Smooth muscle cell (in vitro differentiated cells): Measurements from ENCODE around the gene VIPR2. TPM values are rescaled to one million over a fixed set of nuclear protein-coding genes. Genes with fewer than 3 reads are reported as not detected.
"Not testable (repeated sequence)": the region's sequence is repeated elsewhere in the genome, so short reads cannot be mapped to it uniquely, and the experiment has no call there.

Source experiments
- DNase-seq: peaks from one replicate; lab custom pipeline; 2025; ENCODE audit not compliant: unreplicated experiment; lab: John Stamatoyannopoulos, UW
- H2AFZ ChIP-seq: fragments of 200-600 bp; sonication (generic); 2 replicates; pipeline ENCODE4 v1.6.0; 2016; ENCODE audit warnings: antibody characterized with exemption, low read depth, mild to moderate bottlenecking
- H3F3A ChIP-seq: fragments of 200-600 bp; sonication (generic); 2 replicates; pipeline ENCODE4 v1.6.0; 2017; ENCODE audit warnings: antibody characterized with exemption, low read depth
- H3K27ac ChIP-seq: fragments of 200-600 bp; sonication (generic); 2 replicates; pipeline ENCODE4 v1.5.1; 2016; ENCODE audit warnings: low read depth, mild to moderate bottlenecking
- H3K27me3 ChIP-seq: fragments of 200-600 bp; sonication (generic); 2 replicates; pipeline ENCODE4 v1.6.1; 2016; ENCODE audit warnings: low read depth, mild to moderate bottlenecking
- H3K36me3 ChIP-seq: fragments of 200-600 bp; sonication (generic); 2 replicates; pipeline ENCODE4 v1.5.1; 2016; ENCODE audit warnings: low read depth
- H3K4me1 ChIP-seq: fragments of 200-600 bp; sonication (generic); 2 replicates; pipeline ENCODE4 v1.5.1; 2016; ENCODE audit warnings: low read depth
- H3K4me2 ChIP-seq: fragments of 200-600 bp; sonication (generic); 2 replicates; pipeline ENCODE4 v1.6.0; 2016; ENCODE audit warnings: mild to moderate bottlenecking
- H3K4me3 ChIP-seq: fragments of 200-600 bp; sonication (generic); 2 replicates; pipeline ENCODE4 v1.5.1; 2016; ENCODE audit warnings: mild to moderate bottlenecking
- H3K79me2 ChIP-seq: fragments of 200-600 bp; sonication (generic); 2 replicates; pipeline ENCODE4 v1.6.0; 2016; ENCODE audit warnings: low read depth, mild to moderate bottlenecking
- H3K9ac ChIP-seq: fragments of 200-600 bp; sonication (generic); 2 replicates; pipeline ENCODE4 v1.6.0; 2016; ENCODE audit warnings: low read depth
- H3K9me3 ChIP-seq: fragments of 200-600 bp; sonication (generic); replicated peaks from 2 replicates; pipeline ENCODE4 v1.5.1; 2016; ENCODE audit warnings: low read depth
- H4K20me1 ChIP-seq: fragments of 200-600 bp; sonication (generic); 2 replicates; pipeline ENCODE4 v1.6.0; 2016; ENCODE audit warnings: low read depth
- WGBS: methylation state at CpG from one replicate; pipeline ENCODE4 v1.1.7; 2016; ENCODE audit warnings: low lambda C conversion rate; 5-methylcytosine and 5-hydroxymethylcytosine counted together
- polyA plus RNA-seq: library from polyadenylated mRNA; unstranded; fragments of >200 nt; fragmentation: Nextera tagmentation; extraction: Ambion mirVana; gene quantifications from 2 replicates; pipeline ENCODE4 v1.2.1, GENCODE V29; 2016
- total RNA-seq: library from RNA; depleted of rRNA; stranded (reverse); fragments of >200 nt; gene quantifications from 2 replicates; pipeline ENCODE4 v1.2.3, GENCODE V29; 2014
- TF ChIP-seq, protein P1 (sequence below): fragments of 200-600 bp; sonication (generic); IDR thresholded peaks from 2 replicates; pipeline ENCODE4 v1.5.1; 2017; ENCODE audit warnings: borderline replicate concordance, mild to moderate bottlenecking, antibody characterized with exemption; ENCODE audit not compliant: insufficient read depth, poor library complexity, severe bottlenecking

The VIPR2 gene
- total and polyA plus RNA-seq, 2 experiments from 2014 or later = not detected

DNA sequence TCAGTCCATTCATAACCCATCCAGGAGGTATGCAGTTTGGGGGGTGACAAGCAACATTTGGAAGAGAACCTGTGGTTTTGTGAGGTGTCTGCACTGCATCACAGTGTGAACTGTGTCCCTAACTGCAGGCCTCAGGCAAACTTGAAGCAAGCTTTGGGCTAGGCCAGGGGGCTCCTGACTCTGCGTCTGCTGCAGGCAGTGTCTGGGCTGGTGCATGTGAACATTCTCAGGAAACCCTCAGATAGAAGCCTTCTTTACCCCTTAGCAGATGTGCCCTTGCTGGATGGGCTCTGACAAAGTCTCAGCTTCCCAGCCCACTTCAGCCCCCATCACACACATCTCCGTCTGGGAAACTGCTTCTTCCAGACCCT lies 61.0 kb downstream of the VIPR2 start:
- H3K27ac ChIP-seq = no peak overlapping the region
- TF ChIP-seq, protein P1, sequence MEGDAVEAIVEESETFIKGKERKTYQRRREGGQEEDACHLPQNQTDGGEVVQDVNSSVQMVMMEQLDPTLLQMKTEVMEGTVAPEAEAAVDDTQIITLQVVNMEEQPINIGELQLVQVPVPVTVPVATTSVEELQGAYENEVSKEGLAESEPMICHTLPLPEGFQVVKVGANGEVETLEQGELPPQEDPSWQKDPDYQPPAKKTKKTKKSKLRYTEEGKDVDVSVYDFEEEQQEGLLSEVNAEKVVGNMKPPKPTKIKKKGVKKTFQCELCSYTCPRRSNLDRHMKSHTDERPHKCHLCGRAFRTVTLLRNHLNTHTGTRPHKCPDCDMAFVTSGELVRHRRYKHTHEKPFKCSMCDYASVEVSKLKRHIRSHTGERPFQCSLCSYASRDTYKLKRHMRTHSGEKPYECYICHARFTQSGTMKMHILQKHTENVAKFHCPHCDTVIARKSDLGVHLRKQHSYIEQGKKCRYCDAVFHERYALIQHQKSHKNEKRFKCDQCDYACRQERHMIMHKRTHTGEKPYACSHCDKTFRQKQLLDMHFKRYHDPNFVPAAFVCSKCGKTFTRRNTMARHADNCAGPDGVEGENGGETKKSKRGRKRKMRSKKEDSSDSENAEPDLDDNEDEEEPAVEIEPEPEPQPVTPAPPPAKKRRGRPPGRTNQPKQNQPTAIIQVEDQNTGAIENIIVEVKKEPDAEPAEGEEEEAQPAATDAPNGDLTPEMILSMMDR = no peak
- H3K4me2 ChIP-seq = no peak overlapping the region
- H4K20me1 ChIP-seq = no peaks in the 10 kb centered on the region
- no peaks in the 10 kb centered on the region for H3K4me1 ChIP-seq
- H3K4me3 ChIP-seq = no peak overlapping the region
- H3K9ac ChIP-seq = no peak overlapping the region
- no peaks in the 10 kb centered on the region for H3K36me3 ChIP-seq
- H3K9me3 ChIP-seq = no peaks in the 10 kb centered on the region
- no peaks in the 10 kb centered on the region for H3K27me3 ChIP-seq
- no peaks in the 10 kb centered on the region for H3K79me2 ChIP-seq
- WGBS = 90% methylated on average over 2 of the region's 2 CpGs
- no peak overlapping the region for H2AFZ ChIP-seq
- no peak for DNase-seq
- H3F3A ChIP-seq = no peaks in the 10 kb centered on the region

DNA sequence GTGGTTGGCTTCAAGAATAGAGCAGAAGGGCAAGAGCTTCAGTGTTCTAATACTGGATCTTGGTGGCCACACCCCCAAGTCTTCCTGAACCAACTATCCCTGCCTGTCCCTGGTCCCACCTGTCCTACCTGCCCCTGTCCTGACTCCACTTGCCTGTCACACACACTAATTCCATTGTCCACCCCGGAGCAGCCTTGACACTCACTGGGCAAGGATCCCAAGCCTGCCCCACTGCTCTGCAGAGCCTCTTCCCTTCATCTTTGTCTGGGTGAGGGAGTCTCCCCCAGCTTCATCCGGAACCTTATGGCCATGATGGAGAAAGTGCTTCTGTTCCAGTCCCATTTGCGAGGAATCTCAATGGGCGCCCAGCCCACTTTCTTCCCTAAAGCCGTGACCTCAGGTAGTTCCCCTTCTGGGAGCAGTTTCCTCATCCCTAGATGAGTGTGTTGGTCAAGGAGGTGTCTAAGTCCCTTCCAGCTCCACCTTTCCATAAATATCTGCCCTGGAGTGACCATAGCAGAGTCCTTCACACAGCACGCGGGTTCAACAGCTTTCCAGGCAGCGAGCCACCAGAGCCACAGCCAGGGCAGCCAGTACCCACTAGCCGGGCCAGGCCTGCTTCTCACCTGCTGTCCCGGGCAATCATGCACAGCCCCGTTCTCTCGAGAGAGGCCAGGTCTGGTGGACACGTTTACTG lies 61.5 kb downstream of the VIPR2 start:
- Histone ChIP-seq H3K27ac (no peak overlapping the region), H3K9ac (no peak overlapping the region), H3K4me1 (no peaks in the 10 kb centered on the region), H2AFZ (no peak overlapping the region), H4K20me1 (no peaks in the 10 kb centered on the region), H3K4me3 (no peak overlapping the region), H3K36me3 (no peaks in the 10 kb centered on the region), H3K79me2 (no peaks in the 10 kb centered on the region), H3K4me2 (no peak overlapping the region), H3K9me3 (no peaks in the 10 kb centered on the region), H3K27me3 (no peaks in the 10 kb centered on the region), H3F3A (no peaks in the 10 kb centered on the region)
- 93% methylated on average over 13 of the region's 13 CpGs for WGBS
- TF ChIP-seq, protein P1 = no peak
- no peak for DNase-seq

DNA sequence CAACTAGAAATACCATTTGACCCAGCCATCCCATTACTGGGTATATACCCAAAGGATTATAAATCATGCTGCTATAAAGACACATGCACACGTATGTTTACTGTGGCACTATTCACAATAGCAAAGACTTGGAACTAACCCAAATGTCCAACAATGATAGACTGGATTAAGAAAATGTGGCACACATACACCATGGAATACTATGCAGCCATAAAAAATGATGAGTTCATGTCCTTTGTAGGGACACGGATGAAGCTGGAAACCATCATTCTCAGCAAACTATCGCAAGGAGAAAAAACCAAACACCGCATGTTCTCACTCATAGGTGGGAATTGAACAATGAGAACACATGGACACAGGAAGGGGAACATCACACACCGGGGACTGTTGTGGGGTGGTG lies 62.6 kb downstream of the VIPR2 start:
- H4K20me1 ChIP-seq, H3F3A ChIP-seq, H2AFZ ChIP-seq, H3K27me3 ChIP-seq, H3K9ac ChIP-seq, H3K4me2 ChIP-seq, DNase-seq, H3K9me3 ChIP-seq, H3K27ac ChIP-seq, H3K79me2 ChIP-seq, H3K36me3 ChIP-seq, H3K4me1 ChIP-seq, H3K4me3 ChIP-seq: not testable (repeated sequence)
- 96% methylated on average over 5 of the region's 5 CpGs for WGBS

DNA sequence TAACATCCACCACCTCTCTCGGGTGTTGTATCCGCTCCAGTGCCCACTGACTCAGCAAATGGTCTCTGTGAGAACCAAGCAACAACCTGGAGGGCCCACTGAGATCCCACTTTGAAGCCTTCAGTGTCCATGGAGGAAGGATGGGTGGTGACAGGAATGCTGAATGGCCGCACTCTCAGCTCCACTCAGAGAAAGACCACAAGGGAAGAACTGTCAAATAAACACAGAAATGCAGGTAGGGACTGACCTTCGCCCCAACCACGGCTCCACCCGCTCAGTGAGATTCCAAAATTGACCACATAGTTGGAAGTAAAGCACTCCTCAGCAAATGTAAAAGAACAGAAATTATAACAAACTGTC lies 65.8 kb downstream of the VIPR2 start:
- no peaks in the 10 kb centered on the region for H3K4me1 ChIP-seq
- no peaks in the 10 kb centered on the region for H4K20me1 ChIP-seq
- no peak for DNase-seq
- no peaks in the 10 kb centered on the region for H3F3A ChIP-seq
- no peak overlapping the region for H3K9ac ChIP-seq
- H3K79me2 ChIP-seq = no peaks in the 10 kb centered on the region
- H2AFZ ChIP-seq = no peak overlapping the region
- no peak overlapping the region for H3K27ac ChIP-seq
- H3K36me3 ChIP-seq = no peaks in the 10 kb centered on the region
- WGBS = 92% methylated on average over 6 of the region's 6 CpGs
- TF ChIP-seq, protein P1 = no peak
- no peaks in the 10 kb centered on the region for H3K9me3 ChIP-seq
- no peak overlapping the region for H3K4me2 ChIP-seq
- H3K4me3 ChIP-seq = no peak overlapping the region
- no peaks in the 10 kb centered on the region for H3K27me3 ChIP-seq
